ENCODE data around the gene MTMR11.

The MTMR11 gene

DNA sequence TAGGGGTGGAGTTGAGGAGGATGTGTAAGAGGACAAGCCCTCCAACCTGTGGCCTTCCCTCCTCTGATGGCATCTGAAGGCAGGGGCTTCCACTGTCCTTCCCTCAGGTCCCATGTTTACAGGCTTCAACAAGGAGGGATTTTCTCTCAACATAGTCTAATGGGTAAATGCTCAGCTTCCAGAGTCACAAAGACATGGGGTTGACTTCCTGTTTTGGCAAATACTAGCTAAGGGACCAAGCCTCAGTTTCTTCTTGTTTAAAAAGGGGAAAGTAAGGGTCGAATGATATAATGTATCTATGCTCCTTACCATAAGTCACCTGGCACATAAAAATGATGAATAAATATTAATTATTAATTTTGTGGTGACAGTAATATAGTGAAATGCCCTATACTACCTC is 22.1 kb downstream of the MTMR11 start:
- no peak overlapping the region for H3K27ac ChIP-seq
- H3K27me3 ChIP-seq, result no peaks in the 10 kb centered on the region
- peaks cover 22 to 30% of the 10 kb centered on the region in 2 experiments for H3K4me1 ChIP-seq (ENCODE audit: control insufficient read depth in 1 of 2, insufficient read depth in 1 of 2, low read depth in 1 of 2, low read length in 1 of 2)
- H3K36me3 ChIP-seq, result peaks cover 4% of the 10 kb centered on the region
- TF ChIP-seq, protein P1, sequence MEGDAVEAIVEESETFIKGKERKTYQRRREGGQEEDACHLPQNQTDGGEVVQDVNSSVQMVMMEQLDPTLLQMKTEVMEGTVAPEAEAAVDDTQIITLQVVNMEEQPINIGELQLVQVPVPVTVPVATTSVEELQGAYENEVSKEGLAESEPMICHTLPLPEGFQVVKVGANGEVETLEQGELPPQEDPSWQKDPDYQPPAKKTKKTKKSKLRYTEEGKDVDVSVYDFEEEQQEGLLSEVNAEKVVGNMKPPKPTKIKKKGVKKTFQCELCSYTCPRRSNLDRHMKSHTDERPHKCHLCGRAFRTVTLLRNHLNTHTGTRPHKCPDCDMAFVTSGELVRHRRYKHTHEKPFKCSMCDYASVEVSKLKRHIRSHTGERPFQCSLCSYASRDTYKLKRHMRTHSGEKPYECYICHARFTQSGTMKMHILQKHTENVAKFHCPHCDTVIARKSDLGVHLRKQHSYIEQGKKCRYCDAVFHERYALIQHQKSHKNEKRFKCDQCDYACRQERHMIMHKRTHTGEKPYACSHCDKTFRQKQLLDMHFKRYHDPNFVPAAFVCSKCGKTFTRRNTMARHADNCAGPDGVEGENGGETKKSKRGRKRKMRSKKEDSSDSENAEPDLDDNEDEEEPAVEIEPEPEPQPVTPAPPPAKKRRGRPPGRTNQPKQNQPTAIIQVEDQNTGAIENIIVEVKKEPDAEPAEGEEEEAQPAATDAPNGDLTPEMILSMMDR (IDR thresholded peaks at IDR 0.05), result no peak
- H3K9me3 ChIP-seq, result no peaks in the 10 kb centered on the region
- no peak overlapping the region for H3K4me3 ChIP-seq (ENCODE audit: low read depth in 1 of 2, low read length in 1 of 2)

GRCh38 chr1:149906570-149907075 is 30.1 kb downstream of the MTMR11 start:
- Histone ChIP-seq H3K27me3 (no peaks in the 10 kb centered on the region), H3K4me3 (ENCODE audit: low read depth in 1 of 2, low read length in 1 of 2) (no peak overlapping the region), H3K4me1 (ENCODE audit: control insufficient read depth in 1 of 2, insufficient read depth in 1 of 2, low read depth in 1 of 2, low read length in 1 of 2) (no peaks in the 10 kb centered on the region), H3K9me3 (no peaks in the 10 kb centered on the region), H3K27ac (no peak overlapping the region), H3K36me3 (peaks cover 30% of the 10 kb centered on the region)
- TF ChIP-seq, protein P1 (IDR thresholded peaks at IDR 0.05), result no peak

DNA sequence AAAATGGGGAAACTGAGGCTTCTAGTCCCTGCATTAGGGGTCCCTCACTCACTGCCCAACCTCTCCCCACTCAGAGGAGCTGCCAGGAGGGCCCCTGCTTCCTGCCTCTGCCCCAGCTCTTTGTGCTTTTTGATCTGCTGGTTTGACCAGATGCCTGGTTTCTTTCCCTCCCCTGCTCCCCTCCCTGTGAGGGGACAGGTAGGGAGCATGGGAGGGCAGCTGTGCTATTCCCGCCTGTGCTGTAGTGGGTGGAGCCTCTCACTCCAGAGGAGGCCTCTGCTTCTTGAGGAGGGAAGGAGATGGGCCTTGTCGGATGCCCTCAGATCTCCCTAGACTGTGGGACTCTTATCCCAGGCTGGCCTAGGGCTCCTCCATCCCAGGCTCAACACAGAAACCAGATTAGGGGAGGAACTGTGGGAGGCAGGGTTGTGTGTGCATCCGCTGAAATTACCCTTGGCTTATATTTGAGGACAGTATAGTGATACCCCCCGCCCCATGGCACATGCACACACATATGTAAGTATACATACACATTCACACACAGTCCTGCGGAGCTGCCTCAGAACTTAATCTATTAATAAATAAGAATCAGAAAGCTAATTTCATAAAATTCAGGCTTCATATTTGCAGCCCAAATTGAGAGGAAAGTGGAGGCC is 32.7 kb downstream of the MTMR11 start:
- TF ChIP-seq, protein P1 (IDR thresholded peaks at IDR 0.05), result no peak
- Histone ChIP-seq H3K9me3 (no peaks in the 10 kb centered on the region), H3K36me3 (peaks cover 25% of the 10 kb centered on the region), H3K4me3 (ENCODE audit: low read depth in 1 of 2, low read length in 1 of 2) (no peak overlapping the region), H3K27me3 (no peaks in the 10 kb centered on the region), H3K27ac (no peak overlapping the region), H3K4me1 (ENCODE audit: control insufficient read depth in 1 of 2, insufficient read depth in 1 of 2, low read depth in 1 of 2, low read length in 1 of 2) (peaks cover 8 to 15% of the 10 kb centered on the region in 2 experiments)

DNA sequence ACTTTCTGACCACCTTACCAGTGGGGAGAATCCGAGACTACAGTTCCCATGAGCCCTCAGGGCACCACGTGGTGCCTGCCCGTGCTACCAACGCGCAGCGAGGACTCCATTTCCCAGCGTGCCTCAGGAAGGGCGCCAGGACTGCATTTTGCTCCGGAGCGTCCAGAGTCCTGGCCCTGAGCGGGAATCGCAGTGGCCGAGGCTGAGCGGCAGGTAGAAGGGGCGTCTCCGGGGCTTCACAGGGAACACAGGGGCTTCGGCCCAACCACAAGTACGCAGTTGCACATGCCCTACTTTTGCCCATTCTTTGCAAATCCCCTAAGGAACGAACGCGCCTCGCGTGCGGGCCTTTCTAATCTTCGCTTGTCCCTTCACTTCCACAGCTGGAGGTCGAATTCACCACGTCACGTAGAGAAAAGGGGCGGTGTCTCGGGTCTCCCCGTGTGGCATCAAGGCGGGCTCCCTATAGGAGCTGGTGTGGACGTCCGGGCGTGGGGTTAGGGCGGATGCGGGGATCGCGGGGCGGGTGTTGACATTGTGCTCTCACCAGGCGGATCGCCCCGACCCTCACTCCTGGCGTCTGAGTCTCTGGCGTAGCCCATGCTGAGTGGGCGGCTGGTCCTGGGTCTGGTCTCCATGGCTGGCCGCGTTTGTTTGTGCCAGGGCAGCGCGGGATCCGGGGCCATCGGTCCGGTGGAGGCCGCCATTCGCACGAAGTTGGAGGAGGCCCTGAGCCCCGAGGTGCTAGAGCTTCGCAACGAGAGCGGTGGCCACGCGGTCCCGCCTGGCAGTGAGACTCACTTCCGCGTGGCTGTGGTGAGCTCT is 37.0 kb downstream of the MTMR11 start, which contains the start of gene BOLA1:
TSS of gene BOLA1 (plus strand) at position 109 of the 825 bp plus-strand sequence. CDS start at position 601, 492 bp downstream.
- TF ChIP-seq, protein P1 (IDR thresholded peaks at IDR 0.05), result no peak

DNA sequence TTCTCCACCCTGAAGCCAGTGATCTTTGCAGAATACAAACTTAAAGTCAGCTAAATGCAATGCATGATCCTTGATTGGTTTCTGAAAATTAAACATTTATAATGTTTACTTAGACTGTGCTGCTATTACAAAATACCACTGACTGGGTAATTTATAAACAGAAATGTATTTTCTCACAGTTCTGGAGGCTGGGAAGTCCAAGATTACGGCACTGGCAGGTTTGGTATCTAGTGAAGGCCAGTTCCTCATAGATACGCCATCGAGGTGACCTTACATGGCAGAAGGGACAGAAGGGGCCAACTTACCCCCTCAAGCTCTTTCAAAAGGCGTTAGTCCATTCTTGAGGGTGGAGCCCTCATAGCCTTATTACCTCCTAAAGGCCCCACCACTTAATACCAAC is 40.1 kb downstream of the MTMR11 start:
- Histone ChIP-seq H3K27me3 (no peaks in the 10 kb centered on the region), H3K4me1 (ENCODE audit: control insufficient read depth in 1 of 2, insufficient read depth in 1 of 2, low read depth in 1 of 2, low read length in 1 of 2) (peaks cover 8 to 15% of the 10 kb centered on the region in 2 experiments), H3K36me3 (no peaks in the 10 kb centered on the region), H3K27ac (no peak overlapping the region), H3K9me3 (no peaks in the 10 kb centered on the region), H3K4me3 (ENCODE audit: low read depth in 1 of 2, low read length in 1 of 2) (no peak overlapping the region)
- TF ChIP-seq, protein P1 (IDR thresholded peaks at IDR 0.05), result no peak

More for the DNA sequence above, 37.0 kb downstream of the MTMR11 start, which contains the start of gene BOLA1:
- peak within 1 kb of the TSS; percentile 71 for H3K27ac ChIP-seq
- H3K9me3 ChIP-seq, result no peaks in the 10 kb centered on the region
- peaks cover 8 to 15% of the 10 kb centered on the region in 2 experiments for H3K4me1 ChIP-seq (ENCODE audit: control insufficient read depth in 1 of 2, insufficient read depth in 1 of 2, low read depth in 1 of 2, low read length in 1 of 2)
- H3K4me3 ChIP-seq (ENCODE audit: low read depth in 1 of 2, low read length in 1 of 2), result peak within 1 kb of the TSS; percentile 68 to 94
- no peaks in the 10 kb centered on the region for H3K27me3 ChIP-seq
- peaks cover 2% of the 10 kb centered on the region for H3K36me3 ChIP-seq

Data from neutrophil (primary cell).